K562 (cell line): ENCODE measurements around the gene SLC9A7. TPM values are rescaled to one million over a fixed set of nuclear protein-coding genes. Genes with fewer than 3 reads are reported as not detected.

Experiments used
- ATF1 ChIP-seq, 2 experiments: fragments of 450-650 bp in 1 of 2; IDR thresholded peaks; 2 replicates each; pipeline ENCODE4 v1.6.1; 2016; ENCODE audit warnings: missing compliant biosample characterization in 1 of 2, missing genetic modification characterization in 1 of 2
- CTBP1 ChIP-seq: fragments of 450-650 bp; IDR thresholded peaks from 2 replicates; pipeline ENCODE4 v1.6.1; 2016; ENCODE audit warnings: borderline replicate concordance
- CTCF ChIP-seq, 3 experiments: IDR thresholded peaks in 2 of 3; conservative IDR thresholded peaks in 1 of 3; 2 replicates each; pipeline ENCODE4 v1.5.1; 2011 to 2012; ENCODE audit warnings: low read length in 3 of 3, mild to moderate bottlenecking in 3 of 3, control low read depth in 2 of 3, improper control_type of control experiment in 1 of 3, inconsistent platforms in 1 of 3, low read depth in 1 of 3, mixed read lengths in 1 of 3, moderate library complexity in 1 of 3; ENCODE audit not compliant: insufficient read depth in 2 of 3
- MCM3 ChIP-seq: fragments of 450-650 bp; IDR thresholded peaks from 2 replicates; pipeline ENCODE4 v1.6.1; 2016
- MGA ChIP-seq: fragments of 450-650 bp; IDR thresholded peaks from 2 replicates; pipeline ENCODE4 v1.6.1; 2016; ENCODE audit warnings: mild to moderate bottlenecking, moderate library complexity
- RCOR1 ChIP-seq, 2 experiments: IDR thresholded peaks; 2 replicates each; pipeline ENCODE4 v1.6.1; 2012; ENCODE audit warnings: low read depth in 2 of 2, low read length in 2 of 2, borderline replicate concordance in 1 of 2, improper control_type of control experiment in 1 of 2
- TBL1XR1 ChIP-seq, 2 experiments: IDR thresholded peaks; 2 replicates each; pipeline ENCODE4 v1.6.1; 2012; ENCODE audit warnings: improper control_type of control experiment in 2 of 2, low read length in 2 of 2, mild to moderate bottlenecking in 1 of 2
- THRAP3 ChIP-seq: fragments of 450-650 bp; IDR thresholded peaks from 2 replicates; pipeline ENCODE4 v1.6.1; 2016; ENCODE audit warnings: mild to moderate bottlenecking, inconsistent platforms, borderline replicate concordance
- ZBED1 ChIP-seq: IDR thresholded peaks from 2 replicates; pipeline ENCODE4 v1.6.1; 2014
- ZBTB9 ChIP-seq: fragments of 450-650 bp; formaldehyde crosslinking; IDR thresholded peaks from 2 replicates; pipeline ENCODE4 v1.4.0; 2020; ENCODE audit warnings: mild to moderate bottlenecking, moderate library complexity
- ZFX ChIP-seq: sonication (generic); formaldehyde crosslinking; IDR thresholded peaks from 2 replicates; pipeline ENCODE4 v1.8.0; 2022; ENCODE audit warnings: mild to moderate bottlenecking, missing genetic modification reagents, moderate library complexity
- ZNF431 ChIP-seq: sonication (generic); formaldehyde crosslinking; IDR thresholded peaks from 2 replicates; pipeline ENCODE4 v1.8.0; 2022; ENCODE audit warnings: mild to moderate bottlenecking, missing genetic modification reagents
- polyA plus RNA-seq, 8 experiments: library from polyadenylated mRNA; depleted of rRNA in 4 of 8; stranded (reverse) in 5 of 8; unstranded in 3 of 8; fragments of >200 nt; fragmentation: Nextera tagmentation in 2 of 8; fragmentation: Illumina TruSeq in 1 of 8; extraction: Ambion mirVana in 2 of 8; extraction: Trizol in 1 of 8; gene quantifications; 2 replicates each; pipeline versions ENCODE4 v1.2.1 to v1.2.3, GENCODE V29; 2011 to 2014; ENCODE audit warnings: inconsistent platforms in 1 of 8, missing spikeins in 1 of 8
- total RNA-seq, 7 experiments: library from RNA; depleted of rRNA in 6 of 7; stranded (reverse); fragments of >200 nt in 6 of 7; fragmentation: Illumina TruSeq in 2 of 7; extraction: Trizol in 2 of 7; gene quantifications; 2 replicates each; pipeline versions ENCODE4 v1.2.1 to v1.2.3, GENCODE V29; 2011 to 2021; ENCODE audit warnings: low replicate concordance in 1 of 7

Gene SLC9A7
- total and polyA plus RNA-seq, 9 of the 15 experiments (the other 6 are each of a cell fraction or from before 2014, with no cell fraction given): 0.04 to 0.13 (median 0.09) TPM; not detected in 5

- TF ChIP-seq MGA (no peak), CTBP1 (no peak), TBL1XR1 (IDR thresholded peaks at IDR 0.05; ENCODE audit: low read length in 2 of 2) (no peak), THRAP3 (no peak), ZNF431 (CRISPR knock-in tag) (no peak), MCM3 (no peak), ZBTB9 (no peak), CTCF (IDR thresholded peaks at IDR 0.05 in 2 of 3, conservative IDR thresholded peaks at IDR 0.05 in 1 of 3; ENCODE audit: insufficient read depth in 2 of 3, low read depth in 1 of 3, low read length in 3 of 3) (no peak), ATF1 (CRISPR knock-in tag; IDR thresholded peaks at IDR 0.05) (no peak), ATF1 (tag; IDR thresholded peaks at IDR 0.05) (no peak), RCOR1 (IDR thresholded peaks at IDR 0.05; ENCODE audit: borderline replicate concordance in 1 of 2, low read depth in 2 of 2, low read length in 2 of 2) (no peak), ZFX (CRISPR knock-in tag) (no peak), ZBED1 (no peak)
Observed at GRCh38 chrX:46739736-46740135, 19.2 kb downstream of the SLC9A7 start (continued).
